DND-41 (cell line): Measurements from ENCODE around the gene ROPN1B.

Source experiments
- CTCF ChIP-seq: IDR thresholded peaks from 2 replicates; pipeline ENCODE4 v1.5.1; 2012; ENCODE audit warnings: borderline replicate concordance, low read length, moderate library complexity, mild to moderate bottlenecking; ENCODE audit not compliant: poor library complexity, severe bottlenecking; ENCODE audit errors: extremely low read depth
- EZH2 ChIP-seq: IDR thresholded peaks from 3 replicates; pipeline ENCODE4 v1.6.1; 2012; ENCODE audit warnings: borderline replicate concordance, low read depth, mild to moderate bottlenecking, moderate library complexity, low read length, inconsistent platforms; ENCODE audit not compliant: severe bottlenecking

GRCh38 chr3:125958511-125959316 is 10.3 kb upstream of the ROPN1B start:
- no peak for TF ChIP-seq CTCF
- no peak for TF ChIP-seq EZH2
